Hematopoietic multipotent progenitor cell treated with erythropoietin and hydrocortisone succinate and interleukin-3 and kit ligand, for 6 days (in vitro differentiated cells): ENCODE data around the gene OBSCN.

Experiments used
- DNase-seq: peaks from one replicate; pipeline ENCODE4 v3.0.0-alpha.2; 2015

OBSCN gene

GRCh38 chr1:228279722-228280105 is 71.9 kb downstream of the OBSCN start:
- no peak for DNase-seq

GRCh38 chr1:228280106-228280901 is 72.5 kb downstream of the OBSCN start:
- no peak for DNase-seq

- DNase-seq: no peak
Observed at GRCh38 chr1:228280961-228281591, 73.2 kb downstream of the OBSCN start.

GRCh38 chr1:228281631-228282328 is 73.9 kb downstream of the OBSCN start:
- no peak for DNase-seq

GRCh38 chr1:228282329-228283042 is 74.6 kb downstream of the OBSCN start:
- no peak for DNase-seq

GRCh38 chr1:228283043-228283371 is 75.2 kb downstream of the OBSCN start:
- no peak for DNase-seq

- no peak for DNase-seq
Observed at GRCh38 chr1:228283476-228284147, 75.8 kb downstream of the OBSCN start.

- DNase-seq: no peak
Observed at GRCh38 chr1:228284148-228284495, 76.3 kb downstream of the OBSCN start.

- DNase-seq: no peak
Observed at GRCh38 chr1:228284521-228284920, 76.7 kb downstream of the OBSCN start.

- no peak for DNase-seq
Observed at GRCh38 chr1:228285661-228286504, 78.0 kb downstream of the OBSCN start.

- no peak for DNase-seq
Observed at GRCh38 chr1:228286505-228287417, 78.9 kb downstream of the OBSCN start.

GRCh38 chr1:228287541-228288425 is 79.9 kb downstream of the OBSCN start:
- no peak for DNase-seq

GRCh38 chr1:228288536-228289238 is 80.8 kb downstream of the OBSCN start:
- DNase-seq: no peak

- DNase-seq: no peak
Observed at GRCh38 chr1:228289239-228289849, 81.5 kb downstream of the OBSCN start.

GRCh38 chr1:228289996-228290881 is 82.4 kb downstream of the OBSCN start:
- DNase-seq: peak; percentile 11

- no peak for DNase-seq
Observed at GRCh38 chr1:228291906-228292608, 84.2 kb downstream of the OBSCN start.

GRCh38 chr1:228292609-228292911 is 84.7 kb downstream of the OBSCN start:
- DNase-seq: no peak
